ENCODE measurements around the gene OSBPL10. TPM values are rescaled to one million over a fixed set of nuclear protein-coding genes. Genes with fewer than 3 reads are reported as not detected.

The OSBPL10 gene
- total RNA-seq, 1 donor from 2014 or later, result 40.6 TPM

DNA sequence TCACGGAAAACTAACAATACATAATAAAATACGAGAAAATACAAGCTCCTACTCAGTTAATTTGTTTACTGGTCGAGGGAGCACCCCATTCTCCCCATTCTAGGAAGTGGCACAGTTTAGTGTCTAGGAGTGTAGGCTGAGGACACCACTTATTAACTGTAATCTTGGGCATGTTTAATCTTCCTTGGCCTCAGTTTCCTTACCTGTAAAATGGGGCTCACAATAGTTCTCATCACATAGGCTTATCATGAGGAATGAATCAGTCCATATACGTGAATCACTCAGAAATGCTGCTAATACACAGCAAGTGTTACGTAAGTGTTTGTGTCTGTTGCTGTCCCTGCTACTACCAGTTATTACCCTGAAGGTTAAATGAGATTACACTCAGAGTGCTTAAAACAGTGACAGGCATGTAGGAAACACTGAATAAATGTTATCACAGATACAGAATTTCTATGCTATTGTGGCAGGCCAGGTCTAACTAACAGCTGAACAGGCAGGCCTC lies 210.2 kb downstream of the OSBPL10 start:
- no peak for DNase-seq

DNA sequence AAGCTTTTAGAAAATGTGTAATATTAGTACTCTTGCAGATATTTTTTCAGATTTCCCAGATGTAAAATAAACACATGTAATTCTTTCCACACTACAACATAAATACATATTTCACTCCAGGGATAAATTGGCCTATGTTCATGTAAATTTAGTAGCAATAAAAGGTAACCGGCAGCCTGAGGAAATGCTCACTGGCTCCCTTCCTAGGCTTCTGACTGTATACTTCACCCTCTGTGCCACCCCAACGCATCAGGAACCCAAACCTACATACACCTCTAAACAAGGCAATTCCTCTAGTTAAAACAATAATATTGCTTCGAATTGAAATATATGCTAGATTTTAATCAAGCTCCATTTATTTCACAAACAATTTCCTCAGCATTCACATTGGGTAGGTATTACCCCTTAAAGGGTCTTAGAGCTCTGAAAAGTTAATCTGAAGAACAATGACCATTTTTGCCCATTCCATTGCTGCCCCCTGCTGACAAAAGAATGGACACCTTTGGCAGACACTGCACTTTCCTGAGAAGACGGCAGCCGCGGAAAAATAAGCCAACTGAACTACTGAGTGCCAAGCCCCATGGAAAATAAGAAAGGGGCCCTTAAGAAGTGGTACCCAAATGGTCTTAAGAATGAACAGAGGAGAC lies 212.5 kb downstream of the OSBPL10 start:
- DNase-seq, result peak; percentile 87

DNA sequence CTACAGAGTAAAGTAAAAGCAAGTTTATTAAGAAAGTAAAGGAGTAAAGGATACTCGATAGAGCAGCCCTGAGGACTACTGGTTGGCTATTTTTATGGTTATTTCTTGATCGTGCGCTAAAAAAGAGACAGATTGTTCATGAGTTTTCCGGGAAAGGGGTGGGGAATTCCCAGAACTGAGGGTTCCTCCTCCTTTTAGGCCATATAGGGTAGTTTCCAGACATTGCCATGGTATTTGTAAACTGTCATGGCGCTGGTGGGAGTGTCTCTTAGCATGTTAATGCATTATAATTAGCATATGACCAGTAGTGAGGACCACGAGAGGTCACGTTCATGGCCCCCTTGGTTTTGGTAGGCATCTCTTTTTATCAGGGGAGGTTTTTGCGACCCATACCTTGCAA lies 213.1 kb downstream of the OSBPL10 start:
- no peak for DNase-seq

DNA sequence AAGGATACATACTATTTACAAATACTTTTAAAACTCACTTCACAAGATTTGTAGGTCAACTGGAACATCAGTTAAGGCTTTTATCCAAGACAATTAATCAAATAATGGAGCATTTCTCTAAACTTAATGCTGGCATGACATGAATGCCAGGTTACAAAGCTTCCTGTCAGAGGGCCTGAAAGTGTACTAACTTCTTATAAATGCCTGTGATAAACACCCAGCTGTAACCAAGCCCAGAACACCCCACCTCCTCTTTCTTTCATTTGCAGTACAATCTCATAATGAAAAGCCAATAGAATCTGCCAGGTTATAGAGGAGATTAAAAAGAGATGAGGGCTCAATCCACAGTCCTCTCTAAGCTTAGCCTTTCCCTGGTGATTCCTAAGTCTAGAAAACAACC lies 214.4 kb downstream of the OSBPL10 start:
- DNase-seq, result no peak

DNA sequence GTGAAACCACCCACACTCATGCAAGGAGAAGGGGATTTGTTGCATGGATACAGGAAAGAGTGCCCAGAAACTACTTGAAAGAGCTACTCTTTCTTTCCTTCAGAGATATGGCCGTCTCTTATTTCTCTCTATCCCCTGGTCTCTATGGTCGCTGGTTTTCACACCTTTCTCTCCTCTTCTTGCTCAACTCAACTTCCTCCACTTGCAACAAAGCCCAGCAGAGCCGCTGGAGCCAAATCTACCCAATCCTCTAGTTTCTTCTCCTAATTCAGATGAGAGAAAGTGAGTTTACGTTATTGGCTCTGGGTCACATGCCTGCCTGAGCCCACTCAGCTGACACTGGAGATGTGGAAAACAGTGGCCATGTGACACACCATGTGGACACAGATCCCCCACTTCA lies 215.2 kb downstream of the OSBPL10 start:
- no peak for DNase-seq

- no peak for DNase-seq
Observed at GRCh38 chr3:31763731-31764130, 217.3 kb downstream of the OSBPL10 start.

GRCh38 chr3:31762888-31763351 lies 218.1 kb downstream of the OSBPL10 start:
- DNase-seq, result peak; percentile 35

DNA sequence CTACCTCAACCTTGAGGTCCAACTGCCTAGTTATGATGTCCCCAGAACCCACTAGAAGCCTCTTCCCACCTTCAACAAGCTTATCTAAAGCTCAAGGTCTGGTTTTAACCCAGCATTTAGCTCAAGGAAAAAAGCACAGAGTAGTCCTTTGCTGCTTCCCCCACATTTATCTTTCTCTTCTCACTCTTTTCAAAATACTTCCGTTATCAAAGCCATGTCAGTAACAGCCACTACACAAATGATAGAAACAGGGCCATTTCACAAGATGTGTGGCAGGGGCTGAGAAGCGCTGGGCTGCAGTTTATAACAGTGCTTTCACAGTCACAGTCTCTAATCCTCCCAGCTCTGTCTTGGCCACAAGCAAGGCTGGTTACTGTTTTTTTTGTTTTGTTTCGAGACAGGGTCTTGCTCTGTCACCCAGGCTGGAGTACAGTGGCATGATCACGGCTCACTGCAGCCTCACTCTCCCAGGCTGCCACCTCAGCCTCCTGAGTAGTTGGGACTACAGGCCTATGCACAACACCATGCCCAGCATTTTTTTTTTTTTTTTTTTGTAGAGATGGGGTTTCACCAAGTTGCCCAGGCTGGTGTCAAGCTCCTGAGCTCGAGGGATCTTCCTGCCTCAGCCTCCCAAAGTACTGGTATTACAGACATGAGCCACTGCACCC lies 218.8 kb downstream of the OSBPL10 start:
- DNase-seq, result no peak

DNA sequence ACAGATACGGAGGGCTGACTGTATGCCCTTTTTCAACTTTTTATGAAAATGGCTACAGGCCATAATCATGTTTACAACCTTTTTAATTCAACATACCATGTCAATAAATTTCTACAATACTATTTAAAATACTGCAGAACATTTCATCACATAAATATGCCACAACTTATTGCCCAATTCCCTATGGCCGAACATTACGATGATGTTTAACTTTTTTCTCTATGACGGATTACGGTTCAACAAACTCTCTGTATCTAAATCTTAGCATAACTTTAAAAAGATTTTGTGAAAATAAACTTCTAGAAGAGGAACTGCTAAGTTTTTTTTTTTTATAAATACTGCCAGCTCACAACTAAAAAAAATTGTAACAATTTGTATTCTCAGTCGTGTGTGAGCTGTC lies 220.4 kb downstream of the OSBPL10 start:
- no peak for DNase-seq

DNA sequence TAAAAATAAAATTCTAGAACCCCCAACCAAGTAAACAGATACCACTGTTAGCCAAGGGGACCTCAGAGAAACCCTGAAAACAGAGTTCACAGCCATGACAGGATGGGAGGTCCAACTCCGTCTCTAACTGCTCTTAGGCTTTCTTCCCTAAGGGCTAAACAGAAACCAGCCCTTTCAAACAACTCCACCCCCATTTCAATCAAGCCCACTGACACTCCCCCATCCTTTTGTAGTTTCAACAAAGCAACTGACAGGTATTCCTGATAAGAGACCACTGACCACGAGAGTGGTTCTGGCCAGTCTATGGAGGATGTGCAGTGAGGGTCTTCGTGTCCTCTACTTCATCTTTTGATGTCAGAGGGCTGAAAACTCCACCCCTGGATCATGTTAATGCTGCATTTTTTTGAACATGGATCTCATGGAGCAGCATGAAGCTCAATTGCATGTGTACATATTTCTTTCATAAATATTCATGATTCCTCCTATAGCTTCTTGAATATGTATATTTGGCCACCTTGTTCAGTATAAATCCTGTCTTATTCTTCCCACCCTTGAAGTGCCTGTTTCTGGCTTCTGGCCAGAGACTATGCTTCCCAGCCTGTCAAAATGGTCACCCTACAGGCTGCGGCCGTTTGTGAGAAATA lies 222.6 kb downstream of the OSBPL10 start:
- no peak for DNase-seq

GRCh38 chr3:31755926-31756658 lies 225.0 kb downstream of the OSBPL10 start:
- no peak for DNase-seq

- no peak for DNase-seq
Observed at GRCh38 chr3:31754575-31755278, 226.3 kb downstream of the OSBPL10 start.

DNA sequence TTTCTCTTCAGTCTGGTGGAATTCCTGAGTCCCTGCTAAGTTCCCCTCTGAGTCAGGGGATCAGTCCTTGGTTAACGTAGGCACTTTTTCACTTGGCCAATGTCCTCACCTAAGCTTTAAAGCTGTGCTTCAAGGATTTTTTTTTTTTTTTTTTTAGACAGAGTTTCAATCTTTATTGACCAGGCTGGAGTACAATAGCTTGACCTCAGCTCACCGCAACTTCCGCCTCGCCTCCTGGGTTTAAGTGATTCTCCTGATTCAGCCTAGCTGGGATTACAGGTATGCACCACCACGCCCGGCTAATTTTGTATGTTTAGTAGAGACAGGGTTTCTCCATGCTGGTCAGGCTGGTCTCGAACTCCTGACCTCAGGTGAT lies 228.0 kb downstream of the OSBPL10 start:
- no peak for DNase-seq

DNA sequence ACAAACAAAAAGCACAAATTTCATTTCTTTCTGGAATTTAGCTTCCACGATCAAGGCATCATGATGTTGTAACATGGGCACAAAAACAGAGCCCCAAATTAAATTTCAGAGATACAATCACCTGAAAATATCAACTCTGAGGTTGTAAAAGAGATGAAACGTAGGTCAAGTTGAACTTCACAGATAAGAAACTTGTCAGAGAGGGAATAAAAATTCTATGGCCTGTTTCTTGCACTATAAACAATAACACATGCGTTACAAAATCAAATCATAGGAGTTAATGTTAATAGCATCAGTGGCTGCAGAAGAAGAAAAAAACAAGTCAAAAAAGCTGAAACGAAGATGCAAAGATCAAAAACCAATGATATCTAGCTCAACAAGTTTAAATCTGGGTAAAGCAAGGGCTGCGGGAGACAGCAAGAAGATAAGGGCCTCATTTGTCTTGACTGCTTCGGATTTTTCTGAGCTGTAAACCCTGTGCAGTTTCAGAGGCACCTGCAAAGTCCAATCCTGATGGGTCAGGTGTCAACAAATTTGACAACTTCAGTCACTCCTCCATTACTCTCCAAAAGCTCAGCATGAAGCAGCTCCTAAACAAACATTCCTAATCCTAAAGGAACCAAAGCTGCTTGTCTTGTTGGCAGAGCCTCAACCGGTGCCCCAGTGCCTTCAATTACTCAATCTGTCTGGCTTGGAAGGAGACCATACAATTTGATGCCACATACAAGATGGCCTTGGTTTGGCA lies 228.6 kb downstream of the OSBPL10 start:
- DNase-seq, result no peak

DNA sequence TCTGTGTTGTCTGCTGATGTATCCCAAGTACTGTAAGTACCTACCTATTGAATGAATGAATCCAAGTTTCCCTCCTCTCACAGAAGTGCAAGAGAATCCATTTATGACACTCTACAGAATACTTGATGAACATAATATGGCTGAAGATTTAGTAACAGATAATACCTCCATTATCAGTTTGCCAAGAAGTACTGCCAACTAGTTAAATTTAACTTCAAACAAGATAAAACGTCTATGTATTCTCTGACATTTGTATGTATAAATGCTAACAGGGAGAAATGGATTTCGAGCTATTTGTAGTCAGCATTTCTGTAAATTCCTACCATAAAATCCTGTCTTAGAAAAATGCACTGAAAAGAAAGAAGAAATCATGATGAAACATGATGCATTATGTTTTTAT lies 230.7 kb downstream of the OSBPL10 start:
- no peak for DNase-seq

GRCh38 chr3:31748933-31749295 lies 232.1 kb downstream of the OSBPL10 start:
- no peak for DNase-seq

GRCh38 chr3:31748281-31748932 lies 232.7 kb downstream of the OSBPL10 start:
- no peak for DNase-seq

GRCh38 chr3:31747785-31748184 lies 233.3 kb downstream of the OSBPL10 start:
- no peak for DNase-seq

DNA sequence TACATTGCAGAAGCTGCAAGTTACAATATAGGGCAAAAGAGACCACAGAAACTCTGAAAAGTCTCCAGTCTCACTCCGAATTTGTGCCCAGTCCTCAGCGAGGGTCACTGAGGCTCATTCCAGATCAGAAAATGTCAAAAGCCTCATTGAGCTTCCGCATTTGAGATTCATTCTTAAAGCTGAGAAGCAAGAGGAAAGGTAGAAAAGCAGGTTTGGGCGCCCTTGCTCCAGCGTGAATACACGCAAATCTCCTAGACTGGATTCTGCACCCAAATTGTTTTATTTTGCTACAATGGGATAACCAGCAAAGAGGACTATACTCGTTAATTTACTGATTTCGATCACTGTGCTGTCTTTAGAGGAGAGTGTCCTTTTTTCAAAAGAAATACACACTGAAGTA lies 236.1 kb downstream of the OSBPL10 start:
- no peak for DNase-seq

- no peak for DNase-seq
Observed at GRCh38 chr3:31743331-31744089, 237.6 kb downstream of the OSBPL10 start.
